A673 (cell line): ENCODE measurements around the gene SPDYC. TPM values are rescaled to one million over a fixed set of nuclear protein-coding genes. Genes with fewer than 3 reads are reported as not detected.
A peak's percentile ranks its signal among the peaks of the same experiment; 100 is the strongest.

ENCODE experiments used
- BruUV-seq: library from RNA; stranded (reverse); fragments of 400-500 nt; replicated peaks from 2 replicates; lab custom pipeline; 2021; lab: Mats Ljungman, UMichigan
- CTCF ChIA-PET: fragments of 300-600 bp; sonication (Branson Sonifier 250); formaldehyde crosslinking; loops from one replicate; lab custom pipeline; 2022; ENCODE audit warnings: antibody characterized with exemption; lab: Charles Lee
- POLR2A ChIA-PET: fragments of 300-600 bp; sonication (Branson Sonifier 250); formaldehyde crosslinking; loops from one replicate; lab custom pipeline; 2022; ENCODE audit warnings: antibody characterized with exemption; ENCODE audit not compliant: low non-redundant PET; lab: Charles Lee
- DNase-seq: peaks from one replicate; pipeline ENCODE4 v3.0.0-alpha.2; 2015; ENCODE audit warnings: low spot score
- H3K27ac ChIP-seq: fragments of 200-600 bp; sonication (generic); 2 replicates; pipeline ENCODE4 v1.5.1; 2016; ENCODE audit warnings: mixed run types, low read depth, mild to moderate bottlenecking, mixed read lengths, antibody characterized with exemption, low read length; ENCODE audit not compliant: poor library complexity, severe bottlenecking
- H3K27me3 ChIP-seq: fragments of 200-600 bp; sonication (generic); replicated peaks from 2 replicates; pipeline ENCODE4 v1.6.1; 2017; ENCODE audit warnings: mixed run types, low read depth, mild to moderate bottlenecking, mixed read lengths, antibody characterized with exemption, low read length; ENCODE audit not compliant: insufficient read depth, poor library complexity
- H3K36me3 ChIP-seq: fragments of 200-600 bp; sonication (generic); 2 replicates; pipeline ENCODE4 v1.6.1; 2016; ENCODE audit warnings: mixed run types, mild to moderate bottlenecking, mixed read lengths, antibody characterized with exemption, low read length; ENCODE audit not compliant: insufficient read depth, poor library complexity, severe bottlenecking
- H3K4me1 ChIP-seq: fragments of 200-600 bp; sonication (generic); 2 replicates; pipeline ENCODE4 v1.6.1; 2017; ENCODE audit warnings: mixed run types, mild to moderate bottlenecking, mixed read lengths, antibody characterized with exemption, low read length; ENCODE audit not compliant: insufficient read depth, poor library complexity, severe bottlenecking
- H3K4me3 ChIP-seq: fragments of 200-600 bp; sonication (generic); 2 replicates; pipeline ENCODE4 v1.5.1; 2016; ENCODE audit warnings: low read depth, mixed run types, mild to moderate bottlenecking, mixed read lengths, low read length; ENCODE audit not compliant: poor library complexity, severe bottlenecking
- H3K9me3 ChIP-seq: fragments of 200-600 bp; sonication (generic); 2 replicates; pipeline ENCODE4 v1.6.1; 2016; ENCODE audit warnings: mixed run types, low read depth, mild to moderate bottlenecking, mixed read lengths, antibody characterized with exemption, low read length; ENCODE audit not compliant: poor library complexity, severe bottlenecking
- EZH2 ChIP-seq: fragments of 200-600 bp; sonication (generic); IDR thresholded peaks from 2 replicates; pipeline ENCODE4 v1.6.1; 2017; ENCODE audit warnings: borderline replicate concordance, low read depth, mild to moderate bottlenecking, mixed read lengths, antibody characterized with exemption, low read length; ENCODE audit not compliant: poor library complexity, severe bottlenecking
- intact Hi-C: fragments of 100-400 bp; cut with micrococcal nuclease; formaldehyde crosslinking; loops from one replicate; pipeline ENCODE4 v1.10.0; 2022; ENCODE audit not compliant: unreplicated experiment
- total RNA-seq: library from RNA; stranded (reverse); gene quantifications from 2 replicates; pipeline ENCODE4 v1.2.3, GENCODE V29; 2021
- TF ChIP-seq, protein P1 (sequence below): fragments of 300-800, 200-600 bp; sonication (generic); conservative IDR thresholded peaks from 2 replicates; pipeline ENCODE4 v1.5.1; 2017; ENCODE audit warnings: low read depth, mild to moderate bottlenecking, antibody characterized with exemption, low read length, moderate library complexity, mixed read lengths

SPDYC gene
- total RNA-seq, 1 experiment from 2014 or later = not detected

DNA sequence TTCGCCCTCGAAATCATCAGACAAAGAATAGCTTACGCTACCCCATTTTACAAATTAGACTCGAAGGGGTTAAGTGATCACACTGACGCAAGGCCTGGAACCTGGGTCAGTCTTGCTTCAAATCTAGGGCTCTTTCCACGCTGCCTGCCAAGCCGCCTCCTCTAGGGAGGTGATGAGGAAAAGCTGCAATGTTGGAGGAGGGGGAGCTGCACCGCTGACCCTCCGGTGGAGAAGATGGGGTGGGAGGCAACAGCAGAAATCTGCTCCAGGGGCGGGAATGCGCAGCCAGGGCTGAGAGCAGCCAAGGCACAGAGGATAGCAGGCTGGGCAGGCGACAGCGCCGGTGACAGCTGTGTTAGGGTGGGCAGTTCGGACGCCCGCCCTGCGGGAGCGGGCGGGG, 36.3 kb upstream of the SPDYC start:
- TF ChIP-seq EZH2 = no peak
- TF ChIP-seq, protein P1, sequence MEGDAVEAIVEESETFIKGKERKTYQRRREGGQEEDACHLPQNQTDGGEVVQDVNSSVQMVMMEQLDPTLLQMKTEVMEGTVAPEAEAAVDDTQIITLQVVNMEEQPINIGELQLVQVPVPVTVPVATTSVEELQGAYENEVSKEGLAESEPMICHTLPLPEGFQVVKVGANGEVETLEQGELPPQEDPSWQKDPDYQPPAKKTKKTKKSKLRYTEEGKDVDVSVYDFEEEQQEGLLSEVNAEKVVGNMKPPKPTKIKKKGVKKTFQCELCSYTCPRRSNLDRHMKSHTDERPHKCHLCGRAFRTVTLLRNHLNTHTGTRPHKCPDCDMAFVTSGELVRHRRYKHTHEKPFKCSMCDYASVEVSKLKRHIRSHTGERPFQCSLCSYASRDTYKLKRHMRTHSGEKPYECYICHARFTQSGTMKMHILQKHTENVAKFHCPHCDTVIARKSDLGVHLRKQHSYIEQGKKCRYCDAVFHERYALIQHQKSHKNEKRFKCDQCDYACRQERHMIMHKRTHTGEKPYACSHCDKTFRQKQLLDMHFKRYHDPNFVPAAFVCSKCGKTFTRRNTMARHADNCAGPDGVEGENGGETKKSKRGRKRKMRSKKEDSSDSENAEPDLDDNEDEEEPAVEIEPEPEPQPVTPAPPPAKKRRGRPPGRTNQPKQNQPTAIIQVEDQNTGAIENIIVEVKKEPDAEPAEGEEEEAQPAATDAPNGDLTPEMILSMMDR = no peak
- Histone ChIP-seq H3K27me3 (no peaks in the 10 kb centered on the region), H3K27ac (peak overlapping the region; percentile 99), H3K9me3 (no peaks in the 10 kb centered on the region), H3K4me3 (peak overlapping the region; percentile 70), H3K4me1 (peaks cover 17% of the 10 kb centered on the region), H3K36me3 (peaks cover 38% of the 10 kb centered on the region)
- intact Hi-C loops = no loop called here
- ChIA-PET POLR2A (interaction anchor here (0.7 kb wide), 1 partner anchor 226 kb away, joined by 4 read pairs; no protein-coding TSS in a partner anchor), CTCF (no interaction called here)
- TSS peak; percentile 46 for BruUV-seq
- peak; percentile 26 for DNase-seq

DNA sequence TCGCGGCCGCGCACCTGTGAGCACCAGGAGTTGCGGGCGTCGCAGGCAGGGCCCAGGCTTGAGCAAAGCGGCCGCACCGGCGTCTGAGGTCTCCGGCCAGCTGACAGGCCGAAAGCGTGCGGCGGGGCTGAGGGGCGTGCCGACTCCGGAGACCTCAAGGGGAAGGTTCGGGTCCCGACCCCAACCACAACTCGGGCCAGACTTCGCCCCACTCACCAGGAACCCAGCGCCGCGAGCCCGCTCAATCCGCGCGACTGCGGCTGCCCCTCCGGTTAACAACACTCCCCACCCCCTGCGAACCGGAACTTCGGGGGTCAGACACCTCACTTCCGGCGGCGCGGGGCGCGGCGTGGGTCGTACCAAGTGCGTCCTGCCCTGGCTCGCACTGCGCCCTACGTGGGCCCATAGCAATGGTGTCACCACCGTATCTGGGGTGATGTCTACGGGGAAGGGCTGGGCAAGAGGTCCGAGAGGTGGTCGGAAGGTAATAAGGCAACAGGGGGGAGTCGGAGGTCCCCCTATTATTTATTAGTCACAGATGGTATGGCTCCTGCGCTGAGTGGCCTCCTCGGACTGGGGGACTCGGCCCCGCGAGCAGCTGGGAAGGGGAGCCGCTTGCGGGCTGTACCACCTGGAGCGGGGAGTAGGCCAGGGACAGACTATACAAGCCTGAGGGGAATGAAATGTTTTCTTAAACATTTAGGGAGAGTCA, 35.6 kb upstream of the SPDYC start, which contains the start of gene SYVN1:
TSS of gene SYVN1 (minus strand) at position 280 of the 712 bp plus-strand sequence. CDS start 918 bp downstream, outside the sequence.
- TF ChIP-seq EZH2 = no peak
- TF ChIP-seq, protein P1 = no peak
- no peaks in the 10 kb centered on the region for H3K9me3 ChIP-seq
- DNase-seq = peak; percentile 95
- H3K4me3 ChIP-seq = peak within 1 kb of the TSS; percentile 70
- H3K36me3 ChIP-seq = peaks cover 34% of the 10 kb centered on the region
- ChIA-PET POLR2A (interaction anchor here (0.5 to 0.7 kb wide), 2 partner anchors 12 to 197 kb away, joined by 6 read pairs; partner anchors contain the start of genes FAU and MRPL49), CTCF (interaction anchor here (1.0 kb wide), 1 partner anchor 17 kb away, joined by 3 read pairs; the partner anchor contains the start of gene ZNHIT2)
- H3K27me3 ChIP-seq = no peaks in the 10 kb centered on the region
- H3K27ac ChIP-seq = peak within 1 kb of the TSS; percentile 99
- intact Hi-C loops = no loop called here
- H3K4me1 ChIP-seq = peaks cover 17% of the 10 kb centered on the region
- BruUV-seq = no TSS peak

DNA sequence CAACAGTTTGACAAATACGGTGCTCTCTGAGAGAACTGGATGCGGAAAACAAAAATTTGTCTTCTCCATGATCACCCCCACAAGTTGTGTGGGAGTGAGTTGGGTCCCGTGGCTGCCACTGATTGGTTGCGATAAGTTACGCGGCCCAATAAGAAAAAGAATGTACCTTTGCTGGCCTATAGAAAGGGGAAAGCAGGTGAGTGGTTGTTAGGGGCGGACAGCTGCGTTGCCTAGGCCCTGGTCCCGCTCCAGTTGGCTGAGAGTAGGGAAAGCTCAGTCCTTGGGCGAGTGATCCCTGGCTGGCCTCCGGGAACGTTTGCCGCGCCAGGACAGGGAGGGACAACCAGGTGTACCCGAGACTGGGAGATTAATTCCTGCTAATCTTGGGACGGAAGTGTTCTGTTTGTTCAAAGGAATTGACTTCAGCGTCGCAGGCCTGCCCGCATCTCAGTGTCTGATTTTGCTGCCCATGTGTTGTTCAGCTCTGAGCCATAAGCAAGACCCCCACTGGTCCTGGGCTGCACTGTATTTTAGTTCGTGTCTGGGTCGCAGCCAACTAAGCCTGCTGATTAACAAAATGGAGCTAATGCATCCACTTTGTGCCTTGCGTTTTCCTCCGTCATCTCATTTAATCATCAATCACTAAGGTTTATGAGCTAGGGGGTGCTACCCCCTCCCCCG, 34.9 kb upstream of the SPDYC start:
- peak; percentile 98 for DNase-seq
- peak overlapping the region; percentile 70 for H3K4me3 ChIP-seq
- TF ChIP-seq EZH2 = no peak
- TF ChIP-seq, protein P1 = no peak
- H3K27ac ChIP-seq = peak overlapping the region; percentile 99
- ChIA-PET POLR2A (interaction anchor here (0.5 to 1.4 kb wide), 4 partner anchors 13 to 196 kb away, joined by 3 to 6 read pairs (median 5); partner anchors contain the start of genes CAPN1, CDCA5, FAU and MRPL49), CTCF (interaction anchor here (1.0 kb wide), 2 partner anchors 18 to 23 kb away, joined by 3 read pairs; partner anchors contain the start of genes TM7SF2 and ZNHIT2)
- peaks cover 3% of the 10 kb centered on the region for H3K27me3 ChIP-seq
- BruUV-seq = TSS peak; percentile 89
- H3K9me3 ChIP-seq = no peaks in the 10 kb centered on the region
- H3K4me1 ChIP-seq = peaks cover 17% of the 10 kb centered on the region
- peaks cover 28% of the 10 kb centered on the region for H3K36me3 ChIP-seq
- intact Hi-C loops = no loop called here
